ENCODE measurements around the gene PCGF5. TPM values are rescaled to one million over a fixed set of nuclear protein-coding genes. Genes with fewer than 3 reads are reported as not detected.
A peak's percentile ranks its signal among the peaks of the same experiment; 100 is the strongest.

Gene PCGF5
- total RNA-seq, 8 experiments from 2014 or later: 1.5 to 23.1 (median 3.7) TPM

GRCh38 chr10:91197127-91197526 is 23.3 kb upstream of the PCGF5 start:
- in situ Hi-C loops (cut with MboI; ENCODE audit: low pct_unique_long_range_greater_than_20kb in 2 of 9, low sequenced_read_pairs in 9 of 9, unreplicated experiment in 9 of 9): no loop called here
- 46 to 96% (median 75%) methylated on average over 3 to 12 of the region's 12 CpGs for WGBS, 10 experiments

GRCh38 chr10:91198781-91199180 is 21.7 kb upstream of the PCGF5 start:
- Histone ChIP-seq H3K4me3 (no peak overlapping the region), H3K27ac (no peak overlapping the region), H3K4me1 (replicated peaks in 1 of 2) (no peaks in the 10 kb centered on the region)
- 0 to 100% (median 33%) methylated on average over 1 of the region's 1 CpG; no CpG with 5 or more reads in 5 of the 10 experiments for WGBS, 10 experiments
- in situ Hi-C loops (cut with MboI; ENCODE audit: low pct_unique_long_range_greater_than_20kb in 2 of 9, low sequenced_read_pairs in 9 of 9, unreplicated experiment in 9 of 9): no loop called here
- ATAC-seq (replicated peaks in 6 of 8): peak in 3 of 8 experiments; percentile 52 to 88 (median 80)

More at GRCh38 chr10:91197127-91197526, 23.3 kb upstream of the PCGF5 start:
- Histone ChIP-seq H3K4me3 (no peak overlapping the region), H3K4me1 (replicated peaks in 1 of 2) (no peaks in the 10 kb centered on the region), H3K27ac (no peak overlapping the region)
- peak in 1 of 8 experiments; percentile 26 for ATAC-seq (replicated peaks in 6 of 8)

GRCh38 chr10:91200314-91201212 is 19.9 kb upstream of the PCGF5 start:
- no peak for ATAC-seq (replicated peaks in 6 of 8)
- no peak overlapping the region for H3K27ac ChIP-seq
- H3K4me3 ChIP-seq: no peak overlapping the region
- WGBS, 10 experiments: 50 to 100% (median 73%) methylated on average over 1 to 5 of the region's 5 CpGs
- H3K4me1 ChIP-seq (replicated peaks in 1 of 2): peaks cover 0 to 2% of the 10 kb centered on the region in 2 donors
- in situ Hi-C loops (cut with MboI; ENCODE audit: low pct_unique_long_range_greater_than_20kb in 2 of 9, low sequenced_read_pairs in 9 of 9, unreplicated experiment in 9 of 9): no loop called here

- Histone ChIP-seq H3K4me1 (replicated peaks in 1 of 2) (peaks cover 0 to 2% of the 10 kb centered on the region in 2 donors), H3K27ac (no peak overlapping the region), H3K4me3 (no peak overlapping the region)
- WGBS, 10 experiments: 40 to 100% (median 65%) methylated on average over 1 to 2 of the region's 3 CpGs; no CpG with 5 or more reads in 5 of the 10 experiments
- in situ Hi-C loops (cut with MboI; ENCODE audit: low pct_unique_long_range_greater_than_20kb in 2 of 9, low sequenced_read_pairs in 9 of 9, unreplicated experiment in 9 of 9): no loop called here
- ATAC-seq (replicated peaks in 6 of 8): no peak
Observed at GRCh38 chr10:91201213-91201996, 19.1 kb upstream of the PCGF5 start.

GRCh38 chr10:91206427-91206826 is 14.0 kb upstream of the PCGF5 start:
- H3K4me1 ChIP-seq (replicated peaks in 1 of 2): peaks cover 0 to 2% of the 10 kb centered on the region in 2 donors
- H3K4me3 ChIP-seq: no peak overlapping the region
- 0 to 17% (median 0%) methylated on average over 1 of the region's 1 CpG; no CpG with 5 or more reads in 5 of the 10 experiments for WGBS, 10 experiments
- no peak for ATAC-seq (replicated peaks in 6 of 8)
- in situ Hi-C loops (cut with MboI; ENCODE audit: low pct_unique_long_range_greater_than_20kb in 2 of 9, low sequenced_read_pairs in 9 of 9, unreplicated experiment in 9 of 9): no loop called here
- no peak overlapping the region for H3K27ac ChIP-seq

- Histone ChIP-seq H3K4me3 (no peak overlapping the region), H3K27ac (no peak overlapping the region), H3K4me1 (replicated peaks in 1 of 2) (peaks cover 0 to 2% of the 10 kb centered on the region in 2 donors)
- no peak for ATAC-seq (replicated peaks in 6 of 8)
- WGBS, 10 experiments: 53 to 88% (median 67%) methylated on average over 1 to 3 of the region's 3 CpGs; no CpG with 5 or more reads in 1 of the 10 experiments
- in situ Hi-C loops (cut with MboI; ENCODE audit: low pct_unique_long_range_greater_than_20kb in 2 of 9, low sequenced_read_pairs in 9 of 9, unreplicated experiment in 9 of 9): no loop called here
Observed at GRCh38 chr10:91206837-91207474, 13.5 kb upstream of the PCGF5 start.

GRCh38 chr10:91208642-91209041 is 11.8 kb upstream of the PCGF5 start:
- peaks cover 0 to 2% of the 10 kb centered on the region in 2 donors for H3K4me1 ChIP-seq (replicated peaks in 1 of 2)
- ATAC-seq (replicated peaks in 6 of 8): no peak
- no peak overlapping the region for H3K27ac ChIP-seq
- in situ Hi-C loops (cut with MboI; ENCODE audit: low pct_unique_long_range_greater_than_20kb in 2 of 9, low sequenced_read_pairs in 9 of 9, unreplicated experiment in 9 of 9): no loop called here
- no peak overlapping the region for H3K4me3 ChIP-seq

- Histone ChIP-seq H3K4me3 (no peak overlapping the region), H3K4me1 (replicated peaks in 1 of 2) (no peaks in the 10 kb centered on the region), H3K27ac (no peak overlapping the region)
- in situ Hi-C loops (cut with MboI; ENCODE audit: low pct_unique_long_range_greater_than_20kb in 2 of 9, low sequenced_read_pairs in 9 of 9, unreplicated experiment in 9 of 9): no loop called here
- WGBS, 10 experiments: 50 to 100% (median 82%) methylated on average over 2 to 3 of the region's 3 CpGs; no CpG with 5 or more reads in 4 of the 10 experiments
- ATAC-seq (replicated peaks in 6 of 8): no peak
Observed at GRCh38 chr10:91210014-91210413, 10.4 kb upstream of the PCGF5 start.

GRCh38 chr10:91210435-91210834 is 10.0 kb upstream of the PCGF5 start:
- H3K4me3 ChIP-seq: no peak overlapping the region
- no peaks in the 10 kb centered on the region for H3K4me1 ChIP-seq (replicated peaks in 1 of 2)
- H3K27ac ChIP-seq: no peak overlapping the region
- no peak for ATAC-seq (replicated peaks in 6 of 8)
- in situ Hi-C loops (cut with MboI; ENCODE audit: low pct_unique_long_range_greater_than_20kb in 2 of 9, low sequenced_read_pairs in 9 of 9, unreplicated experiment in 9 of 9): no loop called here

GRCh38 chr10:91211675-91212074 is 8.8 kb upstream of the PCGF5 start:
- 0 to 83% (median 56%) methylated on average over 1 to 2 of the region's 2 CpGs; no CpG with 5 or more reads in 2 of the 10 experiments for WGBS, 10 experiments
- ATAC-seq (replicated peaks in 6 of 8): no peak
- in situ Hi-C loops (cut with MboI; ENCODE audit: low pct_unique_long_range_greater_than_20kb in 2 of 9, low sequenced_read_pairs in 9 of 9, unreplicated experiment in 9 of 9): no loop called here
- Histone ChIP-seq H3K4me3 (no peak overlapping the region), H3K4me1 (replicated peaks in 1 of 2) (no peaks in the 10 kb centered on the region), H3K27ac (no peak overlapping the region)

- in situ Hi-C loops (cut with MboI; ENCODE audit: low pct_unique_long_range_greater_than_20kb in 2 of 9, low sequenced_read_pairs in 9 of 9, unreplicated experiment in 9 of 9): no loop called here
- no peak for ATAC-seq (replicated peaks in 6 of 8)
- H3K4me1 ChIP-seq (replicated peaks in 1 of 2): no peaks in the 10 kb centered on the region
Observed at GRCh38 chr10:91214911-91215310, 5.6 kb upstream of the PCGF5 start.

GRCh38 chr10:91215384-91215783 is 5.1 kb upstream of the PCGF5 start:
- ATAC-seq (replicated peaks in 6 of 8): no peak
- Histone ChIP-seq H3K27ac (no peak overlapping the region), H3K4me1 (replicated peaks in 1 of 2) (no peaks in the 10 kb centered on the region), H3K4me3 (no peak overlapping the region)
- in situ Hi-C loops (cut with MboI; ENCODE audit: low pct_unique_long_range_greater_than_20kb in 2 of 9, low sequenced_read_pairs in 9 of 9, unreplicated experiment in 9 of 9): no loop called here
- WGBS, 10 experiments: 68 to 95% (median 85%) methylated on average over 2 of the region's 2 CpGs; no CpG with 5 or more reads in 2 of the 10 experiments

More at GRCh38 chr10:91214911-91215310, 5.6 kb upstream of the PCGF5 start:
- 60 to 100% (median 85%) methylated on average over 1 to 2 of the region's 2 CpGs for WGBS, 10 experiments
- Histone ChIP-seq H3K4me3 (no peak overlapping the region), H3K27ac (no peak overlapping the region)

Measured in motor neuron (in vitro differentiated cells).